Measurements from ENCODE around the gene SEMA6A.

Gene SEMA6A

GRCh38 chr5:116492776-116493175 lies 81.8 kb downstream of the SEMA6A start:
- no peak for TF ChIP-seq CTCF (IDR thresholded peaks at IDR 0.05; ENCODE audit: poor library complexity, severe bottlenecking)
- Histone ChIP-seq H3K4me1 (ENCODE audit: insufficient read depth, poor library complexity, severe bottlenecking) (peaks cover 24% of the 10 kb centered on the region), H3K4me3 (ENCODE audit: severe bottlenecking) (no peak overlapping the region), H3K27me3 (ENCODE audit: insufficient read depth, poor library complexity, severe bottlenecking) (no peaks in the 10 kb centered on the region), H3K9me3 (ENCODE audit: severe bottlenecking) (no peaks in the 10 kb centered on the region), H3K27ac (ENCODE audit: poor library complexity, severe bottlenecking) (peak overlapping the region; percentile 18), H3K36me3 (ENCODE audit: low read depth) (no peaks in the 10 kb centered on the region)
- peak; percentile 69 for DNase-seq (ENCODE audit: low spot score)
- peak; percentile 81 for ATAC-seq (ENCODE audit: low read depth)

- ATAC-seq (ENCODE audit: low read depth) = peak; percentile 91
- H3K4me1 ChIP-seq (ENCODE audit: insufficient read depth, poor library complexity, severe bottlenecking) = peaks cover 24% of the 10 kb centered on the region
- no peak for DNase-seq (ENCODE audit: low spot score)
- H3K36me3 ChIP-seq (ENCODE audit: low read depth) = no peaks in the 10 kb centered on the region
- H3K27me3 ChIP-seq (ENCODE audit: insufficient read depth, poor library complexity, severe bottlenecking) = no peaks in the 10 kb centered on the region
- no peak overlapping the region for H3K4me3 ChIP-seq (ENCODE audit: severe bottlenecking)
- no peaks in the 10 kb centered on the region for H3K9me3 ChIP-seq (ENCODE audit: severe bottlenecking)
- H3K27ac ChIP-seq (ENCODE audit: poor library complexity, severe bottlenecking) = peak overlapping the region; percentile 18
- no peak for TF ChIP-seq CTCF (IDR thresholded peaks at IDR 0.05; ENCODE audit: poor library complexity, severe bottlenecking)
Measured at GRCh38 chr5:116492016-116492623, 82.5 kb downstream of the SEMA6A start.

DNA sequence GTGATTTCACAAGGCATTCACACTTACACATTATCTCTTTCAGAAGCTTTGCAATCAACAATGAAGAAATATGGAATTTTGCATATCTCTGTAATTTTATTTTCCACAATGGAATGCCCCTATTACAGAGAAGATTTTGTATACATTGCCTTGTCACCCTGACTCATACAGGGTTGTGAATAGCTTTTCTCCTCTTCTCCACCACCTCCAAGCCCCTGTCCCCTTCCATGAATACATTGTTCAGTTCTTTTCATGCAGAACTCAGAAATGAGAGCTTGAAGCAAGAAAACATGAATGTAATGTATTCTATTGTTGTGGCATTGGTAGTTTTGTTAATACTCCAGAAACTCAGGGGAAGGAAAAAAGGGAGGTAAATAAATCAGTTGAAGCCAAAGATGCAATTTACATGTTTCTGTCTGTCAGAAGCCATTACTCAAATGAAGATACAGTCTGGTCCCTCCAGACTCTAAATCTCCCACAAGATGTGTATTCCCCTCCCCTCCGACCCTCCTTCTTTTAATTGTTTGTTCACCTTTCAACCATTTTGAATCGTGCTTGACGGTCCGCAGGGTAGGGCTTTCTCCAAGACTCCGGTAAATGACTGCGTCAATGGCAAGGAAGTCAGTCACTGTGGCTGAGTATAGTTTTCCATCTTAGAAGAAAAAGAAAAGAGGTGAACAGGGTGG lies 86.1 kb downstream of the SEMA6A start:
- H3K4me1 ChIP-seq (ENCODE audit: insufficient read depth, poor library complexity, severe bottlenecking) = peaks cover 21% of the 10 kb centered on the region
- no peak for DNase-seq (ENCODE audit: low spot score)
- H3K9me3 ChIP-seq (ENCODE audit: severe bottlenecking) = no peaks in the 10 kb centered on the region
- no peak overlapping the region for H3K4me3 ChIP-seq (ENCODE audit: severe bottlenecking)
- no peak for ATAC-seq (ENCODE audit: low read depth)
- TF ChIP-seq CTCF (IDR thresholded peaks at IDR 0.05; ENCODE audit: poor library complexity, severe bottlenecking) = no peak
- H3K27me3 ChIP-seq (ENCODE audit: insufficient read depth, poor library complexity, severe bottlenecking) = no peaks in the 10 kb centered on the region
- no peaks in the 10 kb centered on the region for H3K36me3 ChIP-seq (ENCODE audit: low read depth)
- H3K27ac ChIP-seq (ENCODE audit: poor library complexity, severe bottlenecking) = no peak overlapping the region

- Histone ChIP-seq H3K4me1 (ENCODE audit: insufficient read depth, poor library complexity, severe bottlenecking) (peaks cover 11% of the 10 kb centered on the region), H3K36me3 (ENCODE audit: low read depth) (no peaks in the 10 kb centered on the region), H3K4me3 (ENCODE audit: severe bottlenecking) (no peak overlapping the region), H3K27me3 (ENCODE audit: insufficient read depth, poor library complexity, severe bottlenecking) (no peaks in the 10 kb centered on the region), H3K27ac (ENCODE audit: poor library complexity, severe bottlenecking) (no peak overlapping the region), H3K9me3 (ENCODE audit: severe bottlenecking) (no peaks in the 10 kb centered on the region)
- ATAC-seq (ENCODE audit: low read depth) (no peak), DNase-seq (ENCODE audit: low spot score) (no peak)
- TF ChIP-seq CTCF (IDR thresholded peaks at IDR 0.05; ENCODE audit: poor library complexity, severe bottlenecking) = no peak
Measured at GRCh38 chr5:116487045-116487444, 87.6 kb downstream of the SEMA6A start.

DNA sequence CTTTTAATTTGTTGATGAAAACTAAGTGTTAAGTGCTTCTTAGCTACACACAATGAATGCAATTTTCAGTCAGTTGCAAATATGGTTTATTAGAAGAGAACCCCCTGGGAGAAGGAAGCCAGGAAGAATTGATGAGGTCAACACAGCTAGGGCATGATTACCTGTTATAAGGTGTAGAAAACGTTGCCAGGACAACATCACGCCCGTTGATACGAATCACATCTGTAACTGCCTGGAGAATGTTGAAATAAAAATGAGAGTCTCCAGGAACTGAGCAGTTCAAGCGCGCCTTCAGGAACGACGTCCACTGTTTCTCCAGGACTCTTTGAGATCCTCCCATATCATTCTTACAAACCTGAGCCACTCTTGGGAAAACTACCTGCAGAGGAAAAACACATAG lies 88.0 kb downstream of the SEMA6A start:
- TF ChIP-seq CTCF (IDR thresholded peaks at IDR 0.05; ENCODE audit: poor library complexity, severe bottlenecking) = no peak
- H3K27ac ChIP-seq (ENCODE audit: poor library complexity, severe bottlenecking) = no peak overlapping the region
- H3K27me3 ChIP-seq (ENCODE audit: insufficient read depth, poor library complexity, severe bottlenecking) = no peaks in the 10 kb centered on the region
- H3K4me1 ChIP-seq (ENCODE audit: insufficient read depth, poor library complexity, severe bottlenecking) = peaks cover 6% of the 10 kb centered on the region
- H3K4me3 ChIP-seq (ENCODE audit: severe bottlenecking) = no peak overlapping the region
- no peak for DNase-seq (ENCODE audit: low spot score)
- no peak for ATAC-seq (ENCODE audit: low read depth)
- H3K9me3 ChIP-seq (ENCODE audit: severe bottlenecking) = no peaks in the 10 kb centered on the region
- H3K36me3 ChIP-seq (ENCODE audit: low read depth) = no peaks in the 10 kb centered on the region

All from RWPE2 (cell line).